HEK293 (cell line): ENCODE data around the gene GJC1.

ENCODE experiments used
- CTCF ChIA-PET: fragments of 350-600 bp; formaldehyde crosslinking; extraction: SDS; loops from one replicate; lab custom pipeline; 2021; ENCODE audit warnings: antibody characterized with exemption; lab: Yijun Ruan, JAX
- POLR2A ChIA-PET: fragments of 300-600 bp; formaldehyde crosslinking; extraction: SDS; loops from one replicate; lab custom pipeline; 2020; ENCODE audit warnings: antibody characterized with exemption, inconsistent platforms; lab: Yijun Ruan, JAX
- H3K27ac ChIP-seq: fragments of 200-500 bp; sonication (Bioruptor generic); 2 replicates; pipeline ENCODE4 v1.5.1; 2014; ENCODE audit warnings: low read depth, low read length, control low read depth, inconsistent platforms; ENCODE audit errors: extremely low read depth
- H3K36me3 ChIP-seq, 2 experiments: fragments of 200-500 bp in 1 of 2; sonication (Bioruptor generic) in 1 of 2; 1 replicate in 1 of 2; 2 replicates in 1 of 2; pipeline ENCODE4 v1.5.1; 2014 to 2017; ENCODE audit warnings: inconsistent platforms in 2 of 2, low read length in 2 of 2; ENCODE audit not compliant: control insufficient read depth in 2 of 2, insufficient read depth in 1 of 2
- H3K4me1 ChIP-seq: fragments of 200-500 bp; sonication (Bioruptor generic); 2 replicates; pipeline ENCODE4 v1.5.1; 2014; ENCODE audit warnings: mild to moderate bottlenecking, low read length, inconsistent platforms; ENCODE audit not compliant: control insufficient read depth, insufficient read depth
- H3K4me3 ChIP-seq: 2 replicates; pipeline ENCODE4 v1.5.1; 2011; ENCODE audit warnings: low read depth, mild to moderate bottlenecking, control low read depth, low read length, moderate library complexity
- H3K9me3 ChIP-seq: fragments of 200-500 bp; sonication (Bioruptor generic); 2 replicates; pipeline ENCODE4 v1.5.1; 2014; ENCODE audit warnings: low read depth, low read length, inconsistent platforms; ENCODE audit not compliant: control insufficient read depth, insufficient read depth
- HOXC10 ChIP-seq: sonication (generic); formaldehyde crosslinking; IDR thresholded peaks from 2 replicates; pipeline ENCODE4 v1.8.1; 2023; ENCODE audit warnings: mild to moderate bottlenecking, missing genetic modification reagents
- KLF8 ChIP-seq: fragments of 450-650 bp; formaldehyde crosslinking; IDR thresholded peaks from 2 replicates; pipeline ENCODE4 v1.5.1; 2016; ENCODE audit warnings: missing biosample characterization, missing genetic modification characterization
- SP3 ChIP-seq: fragments of 450-650 bp; formaldehyde crosslinking; IDR thresholded peaks from 2 replicates; pipeline ENCODE4 v1.5.1; 2016; ENCODE audit warnings: missing biosample characterization, missing genetic modification characterization
- ZBTB20 ChIP-seq: fragments of 450-650 bp; formaldehyde crosslinking; IDR thresholded peaks from 2 replicates; pipeline ENCODE4 v1.5.1; 2016; ENCODE audit warnings: missing biosample characterization, missing genetic modification characterization
- ZBTB7A ChIP-seq: fragments of 450-650 bp; formaldehyde crosslinking; IDR thresholded peaks from 2 replicates; pipeline ENCODE4 v1.5.1; 2016; ENCODE audit warnings: low read depth, missing biosample characterization, missing genetic modification characterization
- ZFHX2 ChIP-seq: fragments of 450-650 bp; formaldehyde crosslinking; conservative IDR thresholded peaks from 2 replicates; pipeline ENCODE4 v1.5.1; 2016; ENCODE audit warnings: missing biosample characterization, missing genetic modification characterization
- ZNF121 ChIP-seq: fragments of 450-650 bp; formaldehyde crosslinking; IDR thresholded peaks from 2 replicates; pipeline ENCODE4 v1.5.1; 2016; ENCODE audit warnings: missing biosample characterization, missing genetic modification characterization
- ZNF274 ChIP-seq, 2 experiments: fragments of 200-500 bp in 1 of 2; fragments of 450-650 bp in 1 of 2; sonication (Bioruptor generic) in 1 of 2; formaldehyde crosslinking in 1 of 2; IDR thresholded peaks; 2 replicates each; pipeline versions ENCODE4 v1.5.1 to v1.6.1; 2014 to 2016; ENCODE audit warnings: borderline replicate concordance in 1 of 2, inconsistent platforms in 1 of 2, low read length in 1 of 2, missing biosample characterization in 1 of 2, missing genetic modification characterization in 1 of 2
- ZNF311 ChIP-seq: fragments of 450-650 bp; formaldehyde crosslinking; IDR thresholded peaks from 2 replicates; pipeline ENCODE4 v1.5.1; 2017; ENCODE audit warnings: missing biosample characterization, missing genetic modification characterization, borderline replicate concordance
- ZNF416 ChIP-seq: fragments of 450-650 bp; formaldehyde crosslinking; IDR thresholded peaks from 2 replicates; pipeline ENCODE4 v1.5.1; 2016; ENCODE audit warnings: missing biosample characterization, missing genetic modification characterization
- ZNF423 ChIP-seq: fragments of 450-650 bp; formaldehyde crosslinking; IDR thresholded peaks from 2 replicates; pipeline ENCODE4 v1.5.1; 2016; ENCODE audit warnings: missing biosample characterization, missing genetic modification characterization
- ZNF514 ChIP-seq: fragments of 450-650 bp; formaldehyde crosslinking; IDR thresholded peaks from 2 replicates; pipeline ENCODE4 v1.5.1; 2016; ENCODE audit warnings: missing biosample characterization, missing genetic modification characterization
- ZNF560 ChIP-seq: fragments of 450-650 bp; formaldehyde crosslinking; IDR thresholded peaks from 2 replicates; pipeline ENCODE4 v1.5.1; 2017; ENCODE audit warnings: missing biosample characterization, missing genetic modification characterization, borderline replicate concordance
- ZNF785 ChIP-seq: fragments of 450-650 bp; formaldehyde crosslinking; IDR thresholded peaks from 2 replicates; pipeline ENCODE4 v1.5.1; 2016; ENCODE audit warnings: missing biosample characterization, missing genetic modification characterization
- TF ChIP-seq, protein P1 (sequence below): fragments of 450-650 bp; formaldehyde crosslinking; IDR thresholded peaks from 2 replicates; pipeline ENCODE4 v1.5.1; 2017; ENCODE audit warnings: missing biosample characterization, missing genetic modification characterization
- TF ChIP-seq, protein P2 (sequence below): fragments of 450-650 bp; formaldehyde crosslinking; IDR thresholded peaks from 2 replicates; pipeline ENCODE4 v1.5.1; 2017; ENCODE audit warnings: missing biosample characterization, missing genetic modification characterization
- TF ChIP-seq, protein P3 (sequence below): fragments of 450-650 bp; formaldehyde crosslinking; IDR thresholded peaks from 2 replicates; pipeline ENCODE4 v1.5.1; 2016; ENCODE audit warnings: missing biosample characterization, missing genetic modification characterization
- TF ChIP-seq, protein P4 (sequence below): fragments of 450-650 bp; formaldehyde crosslinking; IDR thresholded peaks from 2 replicates; pipeline ENCODE4 v1.5.1; 2016; ENCODE audit warnings: missing biosample characterization, missing genetic modification characterization

The GJC1 gene

DNA sequence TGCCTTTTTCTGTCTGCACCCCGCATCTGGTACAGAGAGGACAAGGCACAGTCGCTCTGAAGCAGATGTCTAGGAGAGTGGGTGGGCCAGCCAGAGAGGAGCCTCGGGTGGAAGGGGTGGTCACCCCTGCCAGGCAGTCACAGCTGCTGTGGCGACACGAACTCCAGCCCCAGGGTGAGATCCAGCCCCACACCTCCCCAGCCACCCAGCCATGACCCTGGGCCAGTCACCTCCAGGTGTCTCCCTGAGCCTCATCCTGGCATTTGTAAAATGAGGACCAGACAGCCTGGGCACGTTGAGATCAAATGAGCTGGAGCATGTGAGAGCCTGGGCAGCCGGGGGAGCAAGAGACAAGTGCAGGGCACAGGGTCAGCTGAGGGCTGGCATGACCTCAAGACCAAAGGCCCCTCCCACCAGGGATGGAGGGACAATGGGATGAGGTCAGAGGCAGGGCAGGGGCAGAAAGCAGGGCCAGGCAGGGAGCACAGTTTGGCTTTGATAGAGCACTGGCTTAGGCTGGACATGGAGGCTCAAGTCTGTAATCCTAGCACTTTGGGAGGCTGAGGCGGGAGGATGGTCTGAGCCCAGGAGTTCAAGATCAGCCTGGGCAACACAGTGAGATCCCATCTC lies 63.6 kb downstream of the GJC1 start:
- Histone ChIP-seq H3K36me3 (no peaks in the 10 kb centered on the region), H3K4me1 (no peaks in the 10 kb centered on the region), H3K4me3 (no peak overlapping the region), H3K9me3 (no peaks in the 10 kb centered on the region), H3K27ac (no peak overlapping the region)
- POLR2A ChIA-PET: interaction anchor here (0.7 kb wide), 1 partner anchor 20 kb away, joined by 3 read pairs; no protein-coding TSS in a partner anchor
- CTCF ChIA-PET: interaction anchor here (1.1 kb wide), 2 partner anchors 8 to 98 kb away, joined by 3 to 5 read pairs; no protein-coding TSS in a partner anchor
- TF ChIP-seq ZNF121 (peak; percentile 94), ZBTB20 (peak; percentile 36), ZNF416 (no peak), ZNF560 (tag by site-specific recombination) (no peak), KLF8 (tag by site-specific recombination) (no peak)

DNA sequence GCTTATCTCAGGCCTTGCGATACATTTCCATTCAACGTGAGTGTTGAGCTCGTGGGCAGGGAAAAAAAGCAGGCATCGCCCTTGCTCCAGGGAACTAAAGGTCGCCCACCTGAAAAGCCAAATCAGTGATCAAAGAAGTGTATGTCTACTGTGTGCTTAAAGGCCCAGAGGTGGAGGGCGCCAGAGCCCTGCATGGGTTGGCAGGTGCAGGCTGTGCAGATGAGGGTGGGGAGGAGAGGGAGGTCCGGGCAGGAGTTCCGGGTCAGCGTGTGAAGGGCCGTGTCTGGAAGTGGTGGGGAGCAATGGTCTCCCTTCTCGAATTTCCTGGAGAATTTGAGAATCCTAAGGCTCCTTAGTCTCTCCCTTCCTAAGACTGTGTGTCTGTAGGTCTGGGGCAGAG lies 64.1 kb downstream of the GJC1 start:
- TF ChIP-seq, protein P1, sequence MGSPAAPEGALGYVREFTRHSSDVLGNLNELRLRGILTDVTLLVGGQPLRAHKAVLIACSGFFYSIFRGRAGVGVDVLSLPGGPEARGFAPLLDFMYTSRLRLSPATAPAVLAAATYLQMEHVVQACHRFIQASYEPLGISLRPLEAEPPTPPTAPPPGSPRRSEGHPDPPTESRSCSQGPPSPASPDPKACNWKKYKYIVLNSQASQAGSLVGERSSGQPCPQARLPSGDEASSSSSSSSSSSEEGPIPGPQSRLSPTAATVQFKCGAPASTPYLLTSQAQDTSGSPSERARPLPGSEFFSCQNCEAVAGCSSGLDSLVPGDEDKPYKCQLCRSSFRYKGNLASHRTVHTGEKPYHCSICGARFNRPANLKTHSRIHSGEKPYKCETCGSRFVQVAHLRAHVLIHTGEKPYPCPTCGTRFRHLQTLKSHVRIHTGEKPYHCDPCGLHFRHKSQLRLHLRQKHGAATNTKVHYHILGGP (tag by site-specific recombination): no peak
- no peak for TF ChIP-seq HOXC10
- TF ChIP-seq SP3 (tag by site-specific recombination): no peak
- TF ChIP-seq ZNF274 (IDR thresholded peaks at IDR 0.05; ENCODE audit: low read length): no peak
- no peak for TF ChIP-seq ZNF274 (tag by site-specific recombination; IDR thresholded peaks at IDR 0.05; ENCODE audit: borderline replicate concordance)
- 0 out of 2 replicates have a peak, but pooled peaks have one; percentile 4 for TF ChIP-seq ZFHX2 (tag by site-specific recombination)
- TF ChIP-seq ZNF514 (tag by site-specific recombination): no peak
- TF ChIP-seq ZNF785 (tag by site-specific recombination): no peak
- TF ChIP-seq ZBTB20: peak; percentile 71
- TF ChIP-seq, protein P2, sequence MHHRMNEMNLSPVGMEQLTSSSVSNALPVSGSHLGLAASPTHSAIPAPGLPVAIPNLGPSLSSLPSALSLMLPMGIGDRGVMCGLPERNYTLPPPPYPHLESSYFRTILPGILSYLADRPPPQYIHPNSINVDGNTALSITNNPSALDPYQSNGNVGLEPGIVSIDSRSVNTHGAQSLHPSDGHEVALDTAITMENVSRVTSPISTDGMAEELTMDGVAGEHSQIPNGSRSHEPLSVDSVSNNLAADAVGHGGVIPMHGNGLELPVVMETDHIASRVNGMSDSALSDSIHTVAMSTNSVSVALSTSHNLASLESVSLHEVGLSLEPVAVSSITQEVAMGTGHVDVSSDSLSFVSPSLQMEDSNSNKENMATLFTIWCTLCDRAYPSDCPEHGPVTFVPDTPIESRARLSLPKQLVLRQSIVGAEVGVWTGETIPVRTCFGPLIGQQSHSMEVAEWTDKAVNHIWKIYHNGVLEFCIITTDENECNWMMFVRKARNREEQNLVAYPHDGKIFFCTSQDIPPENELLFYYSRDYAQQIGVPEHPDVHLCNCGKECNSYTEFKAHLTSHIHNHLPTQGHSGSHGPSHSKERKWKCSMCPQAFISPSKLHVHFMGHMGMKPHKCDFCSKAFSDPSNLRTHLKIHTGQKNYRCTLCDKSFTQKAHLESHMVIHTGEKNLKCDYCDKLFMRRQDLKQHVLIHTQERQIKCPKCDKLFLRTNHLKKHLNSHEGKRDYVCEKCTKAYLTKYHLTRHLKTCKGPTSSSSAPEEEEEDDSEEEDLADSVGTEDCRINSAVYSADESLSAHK (tag by site-specific recombination): no peak
- TF ChIP-seq, protein P3, sequence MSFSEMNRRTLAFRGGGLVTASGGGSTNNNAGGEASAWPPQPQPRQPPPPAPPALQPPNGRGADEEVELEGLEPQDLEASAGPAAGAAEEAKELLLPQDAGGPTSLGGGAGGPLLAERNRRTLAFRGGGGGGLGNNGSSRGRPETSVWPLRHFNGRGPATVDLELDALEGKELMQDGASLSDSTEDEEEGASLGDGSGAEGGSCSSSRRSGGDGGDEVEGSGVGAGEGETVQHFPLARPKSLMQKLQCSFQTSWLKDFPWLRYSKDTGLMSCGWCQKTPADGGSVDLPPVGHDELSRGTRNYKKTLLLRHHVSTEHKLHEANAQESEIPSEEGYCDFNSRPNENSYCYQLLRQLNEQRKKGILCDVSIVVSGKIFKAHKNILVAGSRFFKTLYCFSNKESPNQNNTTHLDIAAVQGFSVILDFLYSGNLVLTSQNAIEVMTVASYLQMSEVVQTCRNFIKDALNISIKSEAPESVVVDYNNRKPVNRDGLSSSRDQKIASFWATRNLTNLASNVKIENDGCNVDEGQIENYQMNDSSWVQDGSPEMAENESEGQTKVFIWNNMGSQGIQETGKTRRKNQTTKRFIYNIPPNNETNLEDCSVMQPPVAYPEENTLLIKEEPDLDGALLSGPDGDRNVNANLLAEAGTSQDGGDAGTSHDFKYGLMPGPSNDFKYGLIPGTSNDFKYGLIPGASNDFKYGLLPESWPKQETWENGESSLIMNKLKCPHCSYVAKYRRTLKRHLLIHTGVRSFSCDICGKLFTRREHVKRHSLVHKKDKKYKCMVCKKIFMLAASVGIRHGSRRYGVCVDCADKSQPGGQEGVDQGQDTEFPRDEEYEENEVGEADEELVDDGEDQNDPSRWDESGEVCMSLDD (tag by site-specific recombination): no peak
- H3K27ac ChIP-seq: no peak overlapping the region
- no peaks in the 10 kb centered on the region for H3K36me3 ChIP-seq
- no peaks in the 10 kb centered on the region for H3K9me3 ChIP-seq
- no peaks in the 10 kb centered on the region for H3K4me1 ChIP-seq
- ChIA-PET POLR2A (interaction anchor here (0.6 kb wide), 1 partner anchor 424 kb away, joined by 6 read pairs; no protein-coding TSS in a partner anchor), CTCF (interaction anchor here (0.9 to 1.3 kb wide), 4 partner anchors 9 to 100 kb away, joined by 3 to 6 read pairs (median 4); no protein-coding TSS in a partner anchor)
- H3K4me3 ChIP-seq: no peak overlapping the region

DNA sequence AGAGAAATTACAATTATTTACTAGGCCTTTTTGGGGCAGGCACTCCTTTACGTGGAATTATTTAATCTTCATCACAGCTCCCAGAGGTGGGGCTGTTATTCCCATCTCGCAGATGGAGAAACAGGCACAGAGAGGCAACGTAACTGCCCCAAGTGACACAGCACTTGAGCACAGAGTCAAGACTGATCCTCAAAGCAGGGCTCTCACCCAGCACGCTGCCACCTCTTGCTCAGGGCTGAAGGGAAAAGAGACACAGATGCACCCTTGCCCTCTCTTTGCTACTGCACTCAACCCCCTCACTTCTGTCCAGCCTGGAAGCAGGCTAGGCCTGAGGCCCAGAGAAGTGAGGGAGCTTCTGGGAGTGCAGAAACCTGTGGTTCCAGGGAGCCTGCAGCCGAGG lies 66.9 kb downstream of the GJC1 start:
- Histone ChIP-seq H3K27ac (no peak overlapping the region), H3K4me1 (peaks cover 3% of the 10 kb centered on the region), H3K4me3 (no peak overlapping the region), H3K36me3 (no peaks in the 10 kb centered on the region), H3K9me3 (no peaks in the 10 kb centered on the region)
- ChIA-PET CTCF (interaction anchor here (0.7 to 2.3 kb wide), 5 partner anchors 8 to 279 kb away, joined by 3 to 12 read pairs (median 4); no protein-coding TSS in a partner anchor), POLR2A (interaction anchor here (0.9 to 1.6 kb wide), 2 partner anchors 12 to 15 kb away, joined by 4 read pairs; no protein-coding TSS in a partner anchor)
- TF ChIP-seq ZBTB7A: no peak
- TF ChIP-seq, protein P1 (tag by site-specific recombination): no peak
- TF ChIP-seq, protein P4, sequence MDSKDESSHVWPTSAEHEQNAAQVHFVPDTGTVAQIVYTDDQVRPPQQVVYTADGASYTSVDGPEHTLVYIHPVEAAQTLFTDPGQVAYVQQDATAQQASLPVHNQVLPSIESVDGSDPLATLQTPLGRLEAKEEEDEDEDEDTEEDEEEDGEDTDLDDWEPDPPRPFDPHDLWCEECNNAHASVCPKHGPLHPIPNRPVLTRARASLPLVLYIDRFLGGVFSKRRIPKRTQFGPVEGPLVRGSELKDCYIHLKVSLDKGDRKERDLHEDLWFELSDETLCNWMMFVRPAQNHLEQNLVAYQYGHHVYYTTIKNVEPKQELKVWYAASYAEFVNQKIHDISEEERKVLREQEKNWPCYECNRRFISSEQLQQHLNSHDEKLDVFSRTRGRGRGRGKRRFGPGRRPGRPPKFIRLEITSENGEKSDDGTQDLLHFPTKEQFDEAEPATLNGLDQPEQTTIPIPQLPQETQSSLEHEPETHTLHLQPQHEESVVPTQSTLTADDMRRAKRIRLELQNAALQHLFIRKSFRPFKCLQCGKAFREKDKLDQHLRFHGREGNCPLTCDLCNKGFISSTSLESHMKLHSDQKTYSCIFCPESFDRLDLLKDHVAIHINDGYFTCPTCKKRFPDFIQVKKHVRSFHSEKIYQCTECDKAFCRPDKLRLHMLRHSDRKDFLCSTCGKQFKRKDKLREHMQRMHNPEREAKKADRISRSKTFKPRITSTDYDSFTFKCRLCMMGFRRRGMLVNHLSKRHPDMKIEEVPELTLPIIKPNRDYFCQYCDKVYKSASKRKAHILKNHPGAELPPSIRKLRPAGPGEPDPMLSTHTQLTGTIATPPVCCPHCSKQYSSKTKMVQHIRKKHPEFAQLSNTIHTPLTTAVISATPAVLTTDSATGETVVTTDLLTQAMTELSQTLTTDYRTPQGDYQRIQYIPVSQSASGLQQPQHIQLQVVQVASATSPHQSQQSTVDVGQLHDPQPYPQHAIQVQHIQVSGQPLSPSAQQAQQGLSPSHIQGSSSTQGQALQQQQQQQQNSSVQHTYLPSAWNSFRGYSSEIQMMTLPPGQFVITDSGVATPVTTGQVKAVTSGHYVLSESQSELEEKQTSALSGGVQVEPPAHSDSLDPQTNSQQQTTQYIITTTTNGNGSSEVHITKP (tag by site-specific recombination): no peak
- no peak for TF ChIP-seq ZNF311 (tag by site-specific recombination)
- no peak for TF ChIP-seq ZNF423
